IMR-90 (cell line): ENCODE data around the gene COX4I1. TPM values are rescaled to one million over a fixed set of nuclear protein-coding genes. Genes with fewer than 3 reads are reported as not detected.
"Not testable (repeated sequence)": the region's sequence is repeated elsewhere in the genome, so short reads cannot be mapped to it uniquely, and the experiment has no call there.

Experiments
- ATAC-seq: fragments of 200-7000 bp; cut with Tn5 transposase; 2 replicates; pipeline ENCODE4 v1.9.1; 2020; ENCODE audit warnings: low read depth, mild to moderate bottlenecking, moderate library complexity
- BruUV-seq: library from RNA; stranded (reverse); fragments of 400-500 nt; replicated peaks from 2 replicates; lab custom pipeline; 2021; lab: Mats Ljungman, UMichigan
- CTCF ChIA-PET: fragments of 300-600 bp; formaldehyde crosslinking; extraction: SDS; loops from one replicate; lab custom pipeline; 2021; ENCODE audit warnings: antibody characterized with exemption; lab: Yijun Ruan, JAX
- POLR2A ChIA-PET: fragments of 300-600 bp; sonication (Branson Sonifier 250); formaldehyde crosslinking; loops from one replicate; lab custom pipeline; 2022; ENCODE audit warnings: antibody characterized with exemption; ENCODE audit not compliant: unreplicated experiment; lab: Charles Lee
- DNase-seq: peaks from one replicate; pipeline ENCODE4 v3.0.0; 2013
- H2AFZ ChIP-seq: replicated peaks from 2 replicates; pipeline ENCODE3; 2013; ENCODE audit warnings: low read length, mild to moderate bottlenecking; ENCODE audit not compliant: poor library complexity
- H2AK5ac ChIP-seq: 2 replicates; pipeline ENCODE4 v1.6.1; 2013; ENCODE audit warnings: low read depth, low read length, inconsistent platforms
- H2AK9ac ChIP-seq: replicated peaks from 2 replicates; pipeline ENCODE3; 2013; ENCODE audit warnings: mild to moderate bottlenecking, low read depth, low read length, moderate library complexity; ENCODE audit not compliant: poor library complexity
- H2BK120ac ChIP-seq: 2 replicates; pipeline ENCODE4 v1.6.1; 2013; ENCODE audit warnings: low read depth, low read length, inconsistent platforms
- H2BK15ac ChIP-seq: 3 replicates; pipeline ENCODE4 v1.6.1; 2013; ENCODE audit warnings: low read depth, low read length, inconsistent platforms
- H2BK20ac ChIP-seq: 2 replicates; pipeline ENCODE4 v1.6.1; 2013; ENCODE audit warnings: low read depth, mild to moderate bottlenecking, inconsistent platforms, low read length, moderate library complexity
- H2BK5ac ChIP-seq: 2 replicates; pipeline ENCODE4 v1.6.1; 2013; ENCODE audit warnings: mild to moderate bottlenecking, low read depth, low read length, inconsistent platforms; ENCODE audit not compliant: poor library complexity, severe bottlenecking
- H3K14ac ChIP-seq: replicated peaks from 2 replicates; pipeline ENCODE4 v1.6.1; 2013; ENCODE audit warnings: low read depth, low read length, inconsistent platforms
- H3K18ac ChIP-seq: 2 replicates; pipeline ENCODE4 v1.6.1; 2013; ENCODE audit warnings: low read depth, low read length, control low read depth
- H3K23ac ChIP-seq: 2 replicates; pipeline ENCODE4 v1.6.1; 2013; ENCODE audit warnings: low read depth, low read length, inconsistent platforms
- H3K27ac ChIP-seq: 2 replicates; pipeline ENCODE4 v1.5.1; 2013; ENCODE audit warnings: mild to moderate bottlenecking, control low read depth, low read length; ENCODE audit not compliant: insufficient read depth
- H3K27me3 ChIP-seq: 2 replicates; pipeline ENCODE4 v1.6.1; 2013; ENCODE audit warnings: low read length; ENCODE audit not compliant: control insufficient read depth, insufficient read depth
- H3K36me3 ChIP-seq: 2 replicates; pipeline ENCODE4 v1.6.1; 2013; ENCODE audit warnings: low read length, mixed read lengths; ENCODE audit not compliant: control insufficient read depth, insufficient read depth
- H3K4ac ChIP-seq: 2 replicates; pipeline ENCODE4 v1.6.1; 2013; ENCODE audit warnings: low read depth, low read length, inconsistent platforms
- H3K4me1 ChIP-seq: 2 replicates; pipeline ENCODE4 v1.6.1; 2013; ENCODE audit warnings: low read length, mixed read lengths; ENCODE audit not compliant: control insufficient read depth, insufficient read depth
- H3K4me2 ChIP-seq: 2 replicates; pipeline ENCODE4 v1.6.1; 2013; ENCODE audit warnings: low read depth, mild to moderate bottlenecking, control low read depth, low read length, moderate library complexity
- H3K4me3 ChIP-seq: 2 replicates; pipeline ENCODE4 v1.5.1; 2013; ENCODE audit warnings: low read depth, mild to moderate bottlenecking, control low read depth, low read length, moderate library complexity; ENCODE audit not compliant: insufficient read depth
- H3K56ac ChIP-seq: 2 replicates; pipeline ENCODE4 v1.6.1; 2013; ENCODE audit warnings: low read length, inconsistent platforms; ENCODE audit not compliant: insufficient read depth; ENCODE audit errors: extremely low read depth
- H3K79me1 ChIP-seq, 2 experiments: 2 replicates each; pipeline ENCODE4 v1.6.1; 2013; ENCODE audit warnings: low read length in 2 of 2, inconsistent platforms in 1 of 2, low read depth in 1 of 2
- H3K9ac ChIP-seq: 2 replicates; pipeline ENCODE4 v1.6.1; 2013; ENCODE audit warnings: low read depth, low read length, control low read depth
- H3K9me1 ChIP-seq: 2 replicates; pipeline ENCODE4 v1.6.1; 2013; ENCODE audit warnings: low read length, inconsistent platforms; ENCODE audit not compliant: insufficient read depth
- H3K9me3 ChIP-seq: 2 replicates; pipeline ENCODE4 v1.6.1; 2013; ENCODE audit warnings: low read length; ENCODE audit not compliant: control insufficient read depth, insufficient read depth
- H4K20me1 ChIP-seq: 2 replicates; pipeline ENCODE4 v1.6.1; 2013; ENCODE audit warnings: low read length, inconsistent platforms; ENCODE audit not compliant: insufficient read depth
- H4K5ac ChIP-seq: 2 replicates; pipeline ENCODE4 v1.6.1; 2013; ENCODE audit warnings: mild to moderate bottlenecking, low read depth, low read length, control low read depth
- H4K8ac ChIP-seq, 2 experiments: 2 replicates each; pipeline ENCODE4 v1.6.1; 2013; ENCODE audit warnings: low read depth in 2 of 2, low read length in 2 of 2, control low read depth in 1 of 2, inconsistent platforms in 1 of 2
- H4K91ac ChIP-seq: 2 replicates; pipeline ENCODE4 v1.6.1; 2013; ENCODE audit warnings: low read depth, low read length, inconsistent platforms; ENCODE audit not compliant: insufficient read depth
- BHLHE40 ChIP-seq: fragments of 150-350 bp; IDR thresholded peaks from 2 replicates; pipeline ENCODE4 v1.6.1; 2016; ENCODE audit warnings: mild to moderate bottlenecking, low read depth, low read length
- CEBPB ChIP-seq: IDR thresholded peaks from 2 replicates; pipeline ENCODE4 v1.6.1; 2012; ENCODE audit warnings: low read depth, low read length, improper control_type of control experiment
- FOS ChIP-seq: fragments of 150-350 bp; IDR thresholded peaks from 2 replicates; pipeline ENCODE4 v1.6.1; 2016; ENCODE audit warnings: low read depth, low read length
- MAZ ChIP-seq: IDR thresholded peaks from 2 replicates; pipeline ENCODE4 v1.6.1; 2012; ENCODE audit warnings: low read depth, mild to moderate bottlenecking, low read length, improper control_type of control experiment, moderate library complexity, borderline replicate concordance
- RFX5 ChIP-seq: IDR thresholded peaks from 2 replicates; pipeline ENCODE4 v1.8.0; 2012; ENCODE audit warnings: low read depth, mild to moderate bottlenecking, low read length, moderate library complexity
- WGBS, 2 experiments: methylation state at CpG; one replicate each; pipeline versions ENCODE4 v1.1.5 to v1.1.7; 2013; ENCODE audit warnings: missing lambda C conversion rate in 2 of 2; ENCODE audit not compliant: insufficient read length in 1 of 2; ENCODE audit errors: extremely low coverage in 2 of 2; 5-methylcytosine and 5-hydroxymethylcytosine counted together
- dilution Hi-C: fragments of 300-500 bp; cut with HindIII; formaldehyde crosslinking; loops from one replicate; pipeline ENCODE4 v1.14.3; 2018; ENCODE audit warnings: low sequenced_read_pairs; ENCODE audit not compliant: unreplicated experiment
- in situ Hi-C: fragments of 300-500 bp; cut with MboI; formaldehyde crosslinking; loops from 3 replicates; pipeline ENCODE4 v1.14.3; 2019; ENCODE audit warnings: low sequenced_read_pairs, inconsistent platforms, mixed read lengths
- intact Hi-C: fragments of 100-400 bp; cut with micrococcal nuclease; formaldehyde crosslinking; loops from 2 replicates; pipeline ENCODE4 v1.10.0; 2022
- polyA plus RNA-seq, 3 experiments: library from polyadenylated mRNA; depleted of rRNA; stranded (reverse); fragments of >200 nt; gene quantifications; 2 replicates each; pipeline ENCODE4 v1.2.3, GENCODE V29; 2012; ENCODE audit warnings: low replicate concordance in 1 of 3
- total RNA-seq: library from RNA; depleted of rRNA; stranded (reverse); fragments of >200 nt; gene quantifications from 2 replicates; pipeline ENCODE4 v1.2.3, GENCODE V29; 2012
- TF ChIP-seq, protein P1 (sequence below): conservative IDR thresholded peaks from 2 replicates; pipeline ENCODE4 v1.5.1; 2012; ENCODE audit warnings: mild to moderate bottlenecking, low read depth, low read length, improper control_type of control experiment

Gene COX4I1
- total and polyA plus RNA-seq, 2 of the 4 experiments (the other 2 are of a cell fraction), result 397 to 700 TPM

DNA sequence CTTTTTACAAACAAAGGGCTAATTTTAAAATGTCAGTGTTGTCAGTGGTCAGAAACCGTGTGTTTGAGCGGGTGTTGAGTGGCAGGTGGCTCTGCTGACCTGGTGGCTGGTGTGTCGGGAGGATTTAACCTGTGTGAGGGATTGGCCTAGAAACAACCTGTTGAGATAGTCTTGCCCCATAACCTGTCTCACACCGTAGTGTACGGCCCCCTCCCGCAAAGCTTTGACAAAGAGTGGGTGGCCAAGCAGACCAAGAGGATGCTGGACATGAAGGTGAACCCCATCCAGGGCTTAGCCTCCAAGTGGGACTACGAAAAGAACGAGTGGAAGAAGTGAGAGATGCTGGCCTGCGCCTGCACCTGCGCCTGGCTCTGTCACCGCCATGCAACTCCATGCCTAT is 7.0 kb downstream of the COX4I1 start:
- no peak overlapping the region for H2BK15ac ChIP-seq
- no peak overlapping the region for H2AK5ac ChIP-seq
- no peak overlapping the region for H3K14ac ChIP-seq
- H3K4me2 ChIP-seq, result no peak overlapping the region
- no peak overlapping the region for H2AK9ac ChIP-seq
- H3K9ac ChIP-seq, result no peak overlapping the region
- ChIA-PET POLR2A (no interaction called here), CTCF (interaction anchor here (1.0 kb wide), 1 partner anchor 13 kb away, joined by 6 read pairs; no protein-coding TSS in a partner anchor)
- H3K79me1 ChIP-seq, result peaks cover 27 to 36% of the 10 kb centered on the region in 2 experiments
- H4K5ac ChIP-seq, result no peak overlapping the region
- H2BK120ac ChIP-seq, result no peak overlapping the region
- peaks cover 6% of the 10 kb centered on the region for H3K27me3 ChIP-seq
- H3K4ac ChIP-seq, result no peak overlapping the region
- no peak overlapping the region for H3K4me3 ChIP-seq
- no peak overlapping the region for H3K18ac ChIP-seq
- H2BK5ac ChIP-seq, result no peak overlapping the region
- no peak overlapping the region for H4K8ac ChIP-seq
- H3K56ac ChIP-seq, result no peak overlapping the region
- peaks cover 42% of the 10 kb centered on the region for H3K36me3 ChIP-seq
- dilution Hi-C loops, result no loop called here
- intact Hi-C loops, result no loop called here
- no peaks in the 10 kb centered on the region for H3K9me3 ChIP-seq
- H4K91ac ChIP-seq, result no peak overlapping the region
- H3K9me1 ChIP-seq, result no peaks in the 10 kb centered on the region; the same call in 1 of the 2 replicates
- in situ Hi-C loops, result loop anchor here (25.0 kb wide), 1 partner anchor 506 kb away; no protein-coding TSS in a partner anchor
- H2AFZ ChIP-seq, result no peak overlapping the region
- no peak for DNase-seq
- H4K20me1 ChIP-seq, result peaks cover 23% of the 10 kb centered on the region; the same call in 1 of the 2 replicates
- no peak for ATAC-seq
- WGBS, 2 experiments, result 100% methylated on average over 2 of the region's 11 CpGs; no CpG with 5 or more reads in 1 of the 2 experiments
- H2BK20ac ChIP-seq, result no peak overlapping the region
- H3K4me1 ChIP-seq, result no peaks in the 10 kb centered on the region
- no peak for TF ChIP-seq RFX5
- TF ChIP-seq, protein P1, sequence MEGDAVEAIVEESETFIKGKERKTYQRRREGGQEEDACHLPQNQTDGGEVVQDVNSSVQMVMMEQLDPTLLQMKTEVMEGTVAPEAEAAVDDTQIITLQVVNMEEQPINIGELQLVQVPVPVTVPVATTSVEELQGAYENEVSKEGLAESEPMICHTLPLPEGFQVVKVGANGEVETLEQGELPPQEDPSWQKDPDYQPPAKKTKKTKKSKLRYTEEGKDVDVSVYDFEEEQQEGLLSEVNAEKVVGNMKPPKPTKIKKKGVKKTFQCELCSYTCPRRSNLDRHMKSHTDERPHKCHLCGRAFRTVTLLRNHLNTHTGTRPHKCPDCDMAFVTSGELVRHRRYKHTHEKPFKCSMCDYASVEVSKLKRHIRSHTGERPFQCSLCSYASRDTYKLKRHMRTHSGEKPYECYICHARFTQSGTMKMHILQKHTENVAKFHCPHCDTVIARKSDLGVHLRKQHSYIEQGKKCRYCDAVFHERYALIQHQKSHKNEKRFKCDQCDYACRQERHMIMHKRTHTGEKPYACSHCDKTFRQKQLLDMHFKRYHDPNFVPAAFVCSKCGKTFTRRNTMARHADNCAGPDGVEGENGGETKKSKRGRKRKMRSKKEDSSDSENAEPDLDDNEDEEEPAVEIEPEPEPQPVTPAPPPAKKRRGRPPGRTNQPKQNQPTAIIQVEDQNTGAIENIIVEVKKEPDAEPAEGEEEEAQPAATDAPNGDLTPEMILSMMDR, result no peak
- no peak for TF ChIP-seq BHLHE40
- TF ChIP-seq CEBPB, result no peak
- no peak for TF ChIP-seq FOS
- TF ChIP-seq MAZ, result no peak
- BruUV-seq, result no TSS peak
- H3K27ac ChIP-seq, result no peak overlapping the region
- H3K23ac ChIP-seq, result no peak overlapping the region

DNA sequence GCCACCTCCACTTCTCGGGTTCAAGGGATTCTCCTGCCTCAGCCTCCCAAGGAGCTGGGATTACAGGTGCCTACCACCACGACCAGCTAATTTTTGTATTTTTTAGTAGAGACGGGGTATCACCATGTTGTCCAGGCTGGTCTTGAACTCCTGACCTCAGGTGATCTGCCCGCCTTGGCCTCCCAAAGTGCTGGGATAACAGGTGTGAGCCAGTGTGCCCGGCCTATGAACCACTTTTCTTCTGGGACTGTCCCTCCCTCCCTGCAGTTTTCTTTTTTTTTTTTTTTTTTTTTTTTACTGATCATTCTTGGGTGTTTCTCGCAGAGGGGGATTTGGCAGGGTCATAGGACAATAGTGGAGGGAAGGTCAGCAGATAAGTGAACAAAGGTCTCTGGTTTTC is 7.8 kb downstream of the COX4I1 start:
- H3K27ac ChIP-seq, H2AK9ac ChIP-seq, H3K4me1 ChIP-seq, H3K14ac ChIP-seq, dilution Hi-C loops, H2BK120ac ChIP-seq, DNase-seq, POLR2A ChIA-PET, H3K4me2 ChIP-seq, H3K9me3 ChIP-seq, H3K4ac ChIP-seq, H4K91ac ChIP-seq, H4K5ac ChIP-seq, intact Hi-C loops, H3K18ac ChIP-seq, H2BK5ac ChIP-seq, H4K8ac ChIP-seq, ATAC-seq, H2AFZ ChIP-seq, H3K9me1 ChIP-seq, H3K56ac ChIP-seq, H3K23ac ChIP-seq, H2AK5ac ChIP-seq, H3K4me3 ChIP-seq, H2BK20ac ChIP-seq, H3K9ac ChIP-seq, BruUV-seq, H2BK15ac ChIP-seq: not testable (repeated sequence)
- peaks cover 19 to 29% of the 10 kb centered on the region in 2 experiments for H3K79me1 ChIP-seq
- WGBS, 2 experiments, result 100% methylated on average over 2 of the region's 6 CpGs; no CpG with 5 or more reads in 1 of the 2 experiments
- peaks cover 14% of the 10 kb centered on the region for H3K27me3 ChIP-seq
- in situ Hi-C loops, result loop anchor here (25.0 kb wide), 1 partner anchor 505 kb away; no protein-coding TSS in a partner anchor
- CTCF ChIA-PET, result interaction anchor here (1.0 kb wide), 1 partner anchor 12 kb away, joined by 6 read pairs; no protein-coding TSS in a partner anchor
- peaks cover 20% of the 10 kb centered on the region; the same call in 1 of the 2 replicates for H4K20me1 ChIP-seq
- peaks cover 34% of the 10 kb centered on the region for H3K36me3 ChIP-seq
